DMS79 (cell line): ENCODE results near the gene ZNF436.

Experiments used
- DNase-seq: peaks from one replicate; lab custom pipeline; 2025; lab: John Stamatoyannopoulos, UW

The ZNF436 gene

GRCh38 chr1:23366598-23366997, 3.0 kb downstream of the ZNF436 start:
- no peak for DNase-seq

GRCh38 chr1:23366146-23366545, 3.5 kb downstream of the ZNF436 start:
- no peak for DNase-seq

- no peak for DNase-seq
These were observed 7.4 kb downstream of the ZNF436 start for GRCh38 chr1:23362218-23362713.

GRCh38 chr1:23358310-23358875, 11.2 kb downstream of the ZNF436 start:
- DNase-seq, result no peak

GRCh38 chr1:23357138-23357908, 12.3 kb downstream of the ZNF436 start:
- no peak for DNase-seq

GRCh38 chr1:23356471-23357137, 13.0 kb downstream of the ZNF436 start:
- no peak for DNase-seq

- DNase-seq, result no peak
These were observed 15.4 kb downstream of the ZNF436 start for GRCh38 chr1:23354245-23354644.

GRCh38 chr1:23352096-23352695, 17.4 kb downstream of the ZNF436 start:
- no peak for DNase-seq

- DNase-seq, result no peak
These were observed 23.7 kb downstream of the ZNF436 start for GRCh38 chr1:23345920-23346319.

- DNase-seq, result no peak
These were observed 24.6 kb downstream of the ZNF436 start for GRCh38 chr1:23344987-23345472.

- peak; percentile 99 for DNase-seq
These were observed 25.3 kb downstream of the ZNF436 start, which contains the start of gene HNRNPR for GRCh38 chr1:23344111-23344986. HNRNPR (minus strand) TSS chr1:23344284; CDS start chr1:23341008, 3,276 bp downstream.

- DNase-seq, result peak; percentile 49
These were observed 26.2 kb downstream of the ZNF436 start for GRCh38 chr1:23343221-23344110.

GRCh38 chr1:23341931-23342692, 27.5 kb downstream of the ZNF436 start:
- no peak for DNase-seq

GRCh38 chr1:23339632-23340031, 30.0 kb downstream of the ZNF436 start:
- DNase-seq, result no peak

- DNase-seq, result no peak
These were observed 31.8 kb downstream of the ZNF436 start for GRCh38 chr1:23337869-23338268.

- DNase-seq, result no peak
These were observed 37.9 kb downstream of the ZNF436 start for GRCh38 chr1:23331713-23332112.

- no peak for DNase-seq
These were observed 38.8 kb downstream of the ZNF436 start for GRCh38 chr1:23330846-23331245.

- DNase-seq, result no peak
These were observed 44.2 kb downstream of the ZNF436 start for GRCh38 chr1:23325393-23325792.

- DNase-seq, result no peak
These were observed 46.9 kb downstream of the ZNF436 start for GRCh38 chr1:23322770-23323169.
